ENCODE measurements around the gene HSCB. TPM values are rescaled to one million over a fixed set of nuclear protein-coding genes. Genes with fewer than 3 reads are reported as not detected.
"Not testable (repeated sequence)": the region's sequence is repeated elsewhere in the genome, so short reads cannot be mapped to it uniquely, and the experiment has no call there.

Gene HSCB
- total RNA-seq: 11.3 TPM

- peak; percentile 98 for DNase-seq (ENCODE audit: low spot score)
Observed at GRCh38 chr22:28741785-28742561, at the start of gene HSCB, which contains the start of gene CHEK2. Gene HSCB (plus strand): TSS chr22:28742039. CDS start chr22:28742096, 57 bp downstream. Gene CHEK2 (minus strand): TSS chr22:28741820. CDS start chr22:28734721, 7,099 bp downstream.

GRCh38 chr22:28693041-28693760 lies 48.6 kb upstream of the HSCB start:
- not testable (repeated sequence) for DNase-seq (ENCODE audit: low spot score)

- no peak for DNase-seq (ENCODE audit: low spot score)
Observed at GRCh38 chr22:28702891-28703290, 38.9 kb upstream of the HSCB start.

- no peak for DNase-seq (ENCODE audit: low spot score)
Observed at GRCh38 chr22:28703436-28703835, 38.4 kb upstream of the HSCB start.

- no peak for DNase-seq (ENCODE audit: low spot score)
Observed at GRCh38 chr22:28706845-28707244, 35.0 kb upstream of the HSCB start.

- no peak for DNase-seq (ENCODE audit: low spot score)
Observed at GRCh38 chr22:28710107-28710506, 31.7 kb upstream of the HSCB start.

- no peak for DNase-seq (ENCODE audit: low spot score)
Observed at GRCh38 chr22:28710576-28711191, 31.2 kb upstream of the HSCB start.

GRCh38 chr22:28711341-28711740 lies 30.5 kb upstream of the HSCB start:
- no peak for DNase-seq (ENCODE audit: low spot score)

- DNase-seq (ENCODE audit: low spot score): no peak
Observed at GRCh38 chr22:28711820-28712777, 29.7 kb upstream of the HSCB start.

- DNase-seq (ENCODE audit: low spot score): no peak
Observed at GRCh38 chr22:28714043-28714628, 27.7 kb upstream of the HSCB start.

- no peak for DNase-seq (ENCODE audit: low spot score)
Observed at GRCh38 chr22:28715611-28716010, 26.2 kb upstream of the HSCB start.

GRCh38 chr22:28716686-28717085 lies 25.2 kb upstream of the HSCB start:
- no peak for DNase-seq (ENCODE audit: low spot score)

GRCh38 chr22:28718044-28718443 lies 23.8 kb upstream of the HSCB start:
- DNase-seq (ENCODE audit: low spot score): no peak

- DNase-seq (ENCODE audit: low spot score): no peak
Observed at GRCh38 chr22:28728002-28728401, 13.8 kb upstream of the HSCB start.

GRCh38 chr22:28728621-28729313 lies 13.1 kb upstream of the HSCB start:
- no peak for DNase-seq (ENCODE audit: low spot score)

- DNase-seq (ENCODE audit: low spot score): no peak
Observed at GRCh38 chr22:28730179-28730578, 11.7 kb upstream of the HSCB start.

GRCh38 chr22:28734393-28734792 lies 7.4 kb upstream of the HSCB start:
- no peak for DNase-seq (ENCODE audit: low spot score)

- no peak for DNase-seq (ENCODE audit: low spot score)
Observed at GRCh38 chr22:28736301-28737155, 5.3 kb upstream of the HSCB start.

GRCh38 chr22:28737701-28738100 lies 4.1 kb upstream of the HSCB start:
- DNase-seq (ENCODE audit: low spot score): no peak

Data from mucosa of gallbladder (tissue), 1 donor.